HL-60 (cell line): ENCODE data around the gene CIB4.

Experiments
- DNase-seq, 2 experiments: peaks; one replicate each; pipeline ENCODE4 v3.0.0-alpha.2; 2010 to 2020; ENCODE audit warnings: low read depth in 1 of 2, low spot score in 1 of 2
- H3K27ac ChIP-seq: fragments of 250-450 bp; sonication (Bioruptor Pico); replicated peaks from 2 replicates; pipeline ENCODE4 v1.5.1; 2020; ENCODE audit warnings: mild to moderate bottlenecking, moderate library complexity
- H3K27me3 ChIP-seq: fragments of 250-450 bp; sonication (Bioruptor Pico); 2 replicates; pipeline ENCODE4 v1.5.1; 2021; ENCODE audit warnings: mild to moderate bottlenecking, moderate library complexity; ENCODE audit not compliant: insufficient read depth, poor library complexity, severe bottlenecking
- H3K4me3 ChIP-seq: replicated peaks from 2 replicates; pipeline ENCODE4 v1.5.1; 2011; ENCODE audit warnings: mild to moderate bottlenecking, control low read depth, low read length; ENCODE audit not compliant: insufficient read depth
- CTCF ChIP-seq: IDR thresholded peaks from one replicate; pipeline ENCODE4 v1.5.1; 2011; ENCODE audit warnings: low read length, control low read depth, inconsistent platforms; ENCODE audit not compliant: insufficient read depth
- GABPA ChIP-seq: IDR thresholded peaks from 2 replicates; pipeline ENCODE4 v1.6.1; 2012; ENCODE audit warnings: low read depth
- POLR2AphosphoS5 ChIP-seq: IDR thresholded peaks from 2 replicates; pipeline ENCODE4 v1.6.1; 2012; ENCODE audit warnings: low read depth
- REST ChIP-seq: IDR thresholded peaks from 2 replicates; pipeline ENCODE4 v1.6.1; 2012; ENCODE audit warnings: low read depth; ENCODE audit not compliant: insufficient replicate concordance
- SPI1 ChIP-seq: IDR thresholded peaks from 2 replicates; pipeline ENCODE4 v1.6.1; 2012; ENCODE audit warnings: low read depth, mild to moderate bottlenecking, borderline replicate concordance

The CIB4 gene

GRCh38 chr2:26632624-26633185 is 8.5 kb downstream of the CIB4 start:
- Histone ChIP-seq H3K27me3 (peaks cover 6% of the 10 kb centered on the region), H3K4me3 (no peak overlapping the region), H3K27ac (no peak overlapping the region)
- no peak for TF ChIP-seq CTCF
- TF ChIP-seq GABPA = no peak
- TF ChIP-seq REST = no peak
- TF ChIP-seq POLR2AphosphoS5 = no peak
- DNase-seq = no peak

- Histone ChIP-seq H3K27ac (no peak overlapping the region), H3K27me3 (peaks cover 4% of the 10 kb centered on the region), H3K4me3 (no peak overlapping the region)
- no peak for DNase-seq
- TF ChIP-seq REST (no peak), SPI1 (no peak), CTCF (no peak), GABPA (no peak), POLR2AphosphoS5 (no peak)
Measured at GRCh38 chr2:26631401-26632170, 9.6 kb downstream of the CIB4 start.

GRCh38 chr2:26630669-26631360 is 10.4 kb downstream of the CIB4 start:
- no peak for TF ChIP-seq CTCF
- TF ChIP-seq REST = no peak
- no peak for TF ChIP-seq POLR2AphosphoS5
- no peak for TF ChIP-seq SPI1
- TF ChIP-seq GABPA = no peak
- Histone ChIP-seq H3K27me3 (peaks cover 4% of the 10 kb centered on the region), H3K4me3 (no peak overlapping the region), H3K27ac (no peak overlapping the region)
- DNase-seq = no peak
